ENCODE measurements around the gene CSMD2. TPM values are rescaled to one million over a fixed set of nuclear protein-coding genes. Genes with fewer than 3 reads are reported as not detected.

The CSMD2 gene
- total RNA-seq, 1 experiment from 2014 or later: 13.2 TPM

Other genes with a start within 250 kb of the CSMD2 start
- gene C1orf94, start 11.7 kb upstream of the CSMD2 start, total RNA-seq (2021): 5.5 to 6.0 TPM (median 5.5 TPM) in 3 replicates

Data from WTC11 (cell line).